Measurements from ENCODE around the gene DCLK2. TPM values are rescaled to one million over a fixed set of nuclear protein-coding genes. Genes with fewer than 3 reads are reported as not detected.

The DCLK2 gene
- total RNA-seq, 1 experiment from 2014 or later, result 2.9 TPM

GRCh38 chr4:150149381-150149780 lies 71.1 kb downstream of the DCLK2 start:
- intact Hi-C loops (cut with micrococcal nuclease; ENCODE audit: unreplicated experiment), result no loop called here
- no peak for DNase-seq
- no peak overlapping the region for H3K27ac Mint-ChIP-seq (ENCODE audit: unreplicated experiment)
- no TSS peak for BruUV-seq (replicated peaks)
- H3K27me3 ChIP-seq (replicated peaks; ENCODE audit: control insufficient read depth, insufficient read depth, low read length), result no peaks in the 10 kb centered on the region
- no peaks in the 10 kb centered on the region for H3K4me1 Mint-ChIP-seq (ENCODE audit: low read depth, unreplicated experiment)
- no peaks in the 10 kb centered on the region for H3K27me3 Mint-ChIP-seq (ENCODE audit: insufficient read depth, unreplicated experiment)
- TF ChIP-seq, protein P1, sequence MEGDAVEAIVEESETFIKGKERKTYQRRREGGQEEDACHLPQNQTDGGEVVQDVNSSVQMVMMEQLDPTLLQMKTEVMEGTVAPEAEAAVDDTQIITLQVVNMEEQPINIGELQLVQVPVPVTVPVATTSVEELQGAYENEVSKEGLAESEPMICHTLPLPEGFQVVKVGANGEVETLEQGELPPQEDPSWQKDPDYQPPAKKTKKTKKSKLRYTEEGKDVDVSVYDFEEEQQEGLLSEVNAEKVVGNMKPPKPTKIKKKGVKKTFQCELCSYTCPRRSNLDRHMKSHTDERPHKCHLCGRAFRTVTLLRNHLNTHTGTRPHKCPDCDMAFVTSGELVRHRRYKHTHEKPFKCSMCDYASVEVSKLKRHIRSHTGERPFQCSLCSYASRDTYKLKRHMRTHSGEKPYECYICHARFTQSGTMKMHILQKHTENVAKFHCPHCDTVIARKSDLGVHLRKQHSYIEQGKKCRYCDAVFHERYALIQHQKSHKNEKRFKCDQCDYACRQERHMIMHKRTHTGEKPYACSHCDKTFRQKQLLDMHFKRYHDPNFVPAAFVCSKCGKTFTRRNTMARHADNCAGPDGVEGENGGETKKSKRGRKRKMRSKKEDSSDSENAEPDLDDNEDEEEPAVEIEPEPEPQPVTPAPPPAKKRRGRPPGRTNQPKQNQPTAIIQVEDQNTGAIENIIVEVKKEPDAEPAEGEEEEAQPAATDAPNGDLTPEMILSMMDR (IDR thresholded peaks at IDR 0.05; ENCODE audit: insufficient read depth in 1 of 2, low read depth in 1 of 2, low read length in 1 of 2, severe bottlenecking in 1 of 2, unreplicated experiment in 1 of 2), result no peak
- H3K4me3 ChIP-seq (ENCODE audit: low read depth, low read length), result no peak overlapping the region
- ChIA-PET POLR2A (no interaction called here), CTCF (no interaction called here)
- no peaks in the 10 kb centered on the region for H3K4me1 ChIP-seq
- no peaks in the 10 kb centered on the region for H3K9me3 ChIP-seq
- H3K36me3 Mint-ChIP-seq (ENCODE audit: insufficient read depth, unreplicated experiment), result no peaks in the 10 kb centered on the region
- H3K4me3 Mint-ChIP-seq (ENCODE audit: unreplicated experiment), result no peak overlapping the region
- H3K9me3 Mint-ChIP-seq (ENCODE audit: unreplicated experiment), result no peaks in the 10 kb centered on the region
- no peaks in the 10 kb centered on the region for H3K36me3 ChIP-seq (ENCODE audit: control insufficient read depth, insufficient read depth, low read length)

DNA sequence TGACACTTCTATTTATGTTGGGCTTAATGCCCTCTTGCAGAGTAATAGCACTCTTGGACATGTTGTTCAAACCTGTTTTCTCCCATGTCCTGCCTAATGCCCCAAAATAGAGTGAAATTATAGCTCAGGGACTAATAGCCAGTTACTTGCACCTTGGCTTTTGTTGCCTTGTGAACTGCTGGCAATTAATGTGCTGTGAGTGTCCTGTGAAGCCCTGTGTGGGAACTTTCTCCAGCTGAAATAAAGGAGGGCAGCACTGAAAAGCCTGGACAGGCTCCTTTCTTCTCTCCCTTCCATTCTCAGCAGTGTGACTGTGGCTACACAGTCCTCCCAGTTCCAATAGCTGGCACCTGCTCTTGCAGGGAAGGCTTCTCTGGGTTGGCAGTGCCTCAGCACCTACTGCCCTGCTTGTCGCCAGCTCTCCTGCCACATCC lies 72.4 kb downstream of the DCLK2 start:
- no peaks in the 10 kb centered on the region for H3K27me3 ChIP-seq (replicated peaks; ENCODE audit: control insufficient read depth, insufficient read depth, low read length)
- Mint-ChIP-seq H3K4me3 (ENCODE audit: unreplicated experiment) (no peak overlapping the region), H3K4me1 (ENCODE audit: low read depth, unreplicated experiment) (peaks cover 3% of the 10 kb centered on the region), H3K9me3 (ENCODE audit: unreplicated experiment) (peaks cover 5% of the 10 kb centered on the region), H3K27ac (ENCODE audit: unreplicated experiment) (no peak overlapping the region), H3K27me3 (ENCODE audit: insufficient read depth, unreplicated experiment) (no peaks in the 10 kb centered on the region), H3K36me3 (ENCODE audit: insufficient read depth, unreplicated experiment) (no peaks in the 10 kb centered on the region)
- CTCF ChIA-PET, result no interaction called here
- intact Hi-C loops (cut with micrococcal nuclease; ENCODE audit: unreplicated experiment), result no loop called here
- no peak overlapping the region for H3K4me3 ChIP-seq (ENCODE audit: low read depth, low read length)
- DNase-seq, result no peak
- no peaks in the 10 kb centered on the region for H3K36me3 ChIP-seq (ENCODE audit: control insufficient read depth, insufficient read depth, low read length)
- no peaks in the 10 kb centered on the region for H3K9me3 ChIP-seq
- no TSS peak for BruUV-seq (replicated peaks)
- POLR2A ChIA-PET, result no interaction called here
- TF ChIP-seq, protein P1 (IDR thresholded peaks at IDR 0.05; ENCODE audit: insufficient read depth in 1 of 2, low read depth in 1 of 2, low read length in 1 of 2, severe bottlenecking in 1 of 2, unreplicated experiment in 1 of 2), result no peak
- no peaks in the 10 kb centered on the region for H3K4me1 ChIP-seq

DNA sequence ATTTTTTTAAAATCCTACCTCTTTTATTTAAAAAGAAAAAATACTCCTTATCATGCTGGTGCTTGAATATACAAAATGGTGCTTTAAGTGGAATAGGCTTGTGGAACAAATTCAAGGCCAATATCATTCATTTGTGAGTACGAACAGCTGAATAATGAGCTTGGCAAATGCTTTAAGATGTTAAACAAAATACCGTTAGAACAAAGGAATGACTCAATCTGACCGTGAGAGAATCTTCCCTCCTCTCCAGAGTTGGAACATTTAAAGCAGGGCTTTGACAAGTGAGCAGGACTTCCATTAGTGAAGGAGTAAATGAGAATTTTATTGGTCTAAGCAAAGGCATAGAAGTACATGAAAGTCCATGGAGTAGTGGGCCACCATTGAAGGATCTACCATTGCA lies 74.5 kb downstream of the DCLK2 start:
- POLR2A ChIA-PET, result no interaction called here
- H3K9me3 Mint-ChIP-seq (ENCODE audit: unreplicated experiment), result peaks cover 10% of the 10 kb centered on the region
- intact Hi-C loops (cut with micrococcal nuclease; ENCODE audit: unreplicated experiment), result no loop called here
- no peaks in the 10 kb centered on the region for H3K4me1 ChIP-seq
- H3K36me3 ChIP-seq (ENCODE audit: control insufficient read depth, insufficient read depth, low read length), result no peaks in the 10 kb centered on the region
- no peaks in the 10 kb centered on the region for H3K9me3 ChIP-seq
- H3K4me3 Mint-ChIP-seq (ENCODE audit: unreplicated experiment), result no peak overlapping the region
- BruUV-seq (replicated peaks), result no TSS peak
- TF ChIP-seq, protein P1 (IDR thresholded peaks at IDR 0.05; ENCODE audit: insufficient read depth in 1 of 2, low read depth in 1 of 2, low read length in 1 of 2, severe bottlenecking in 1 of 2, unreplicated experiment in 1 of 2), result no peak
- H3K27ac Mint-ChIP-seq (ENCODE audit: unreplicated experiment), result no peak overlapping the region
- H3K27me3 ChIP-seq (replicated peaks; ENCODE audit: control insufficient read depth, insufficient read depth, low read length), result no peaks in the 10 kb centered on the region
- CTCF ChIA-PET, result no interaction called here
- no peaks in the 10 kb centered on the region for H3K27me3 Mint-ChIP-seq (ENCODE audit: insufficient read depth, unreplicated experiment)
- no peak overlapping the region for H3K4me3 ChIP-seq (ENCODE audit: low read depth, low read length)
- H3K4me1 Mint-ChIP-seq (ENCODE audit: low read depth, unreplicated experiment), result peaks cover 6% of the 10 kb centered on the region
- DNase-seq, result no peak
- no peaks in the 10 kb centered on the region for H3K36me3 Mint-ChIP-seq (ENCODE audit: insufficient read depth, unreplicated experiment)
